GM23338 (cell line): ENCODE results near the gene CD9. TPM values are rescaled to one million over a fixed set of nuclear protein-coding genes. Genes with fewer than 3 reads are reported as not detected.

Experiments
- ATAC-seq: fragments of 200-7000 bp; cut with Tn5 transposase; 3 replicates; pipeline ENCODE4 v1.9.1; 2020
- DNase-seq: peaks from one replicate; pipeline ENCODE4 v3.0.0-alpha.2; 2015; ENCODE audit warnings: low spot score
- H2AFZ ChIP-seq: fragments of 200-600 bp; sonication (generic); 2 replicates; pipeline ENCODE4 v1.8.0; 2016; ENCODE audit warnings: antibody characterized with exemption, mild to moderate bottlenecking, moderate library complexity
- H3F3A ChIP-seq: fragments of 200-600 bp; sonication (generic); replicated peaks from 2 replicates; pipeline ENCODE4 v1.8.0; 2017; ENCODE audit warnings: antibody characterized with exemption, mixed run types, low read depth
- H3K27ac ChIP-seq: fragments of 200-600 bp; sonication (generic); 2 replicates; pipeline ENCODE4 v1.6.1; 2016; ENCODE audit warnings: low read depth
- H3K27me3 ChIP-seq: fragments of 200-600 bp; sonication (generic); 2 replicates; pipeline ENCODE4 v1.8.0; 2016; ENCODE audit warnings: mild to moderate bottlenecking, mixed run types, moderate library complexity; ENCODE audit not compliant: insufficient read depth
- H3K36me3 ChIP-seq: fragments of 200-600 bp; sonication (generic); 2 replicates; pipeline ENCODE4 v1.8.0; 2016; ENCODE audit warnings: mild to moderate bottlenecking; ENCODE audit not compliant: insufficient read depth
- H3K4me1 ChIP-seq: fragments of 200-600 bp; sonication (generic); 2 replicates; pipeline ENCODE4 v1.8.0; 2016; ENCODE audit warnings: mild to moderate bottlenecking, moderate library complexity; ENCODE audit not compliant: insufficient read depth
- H3K4me2 ChIP-seq: fragments of 200-600 bp; sonication (generic); 2 replicates; pipeline ENCODE4 v1.7.1; 2017; ENCODE audit warnings: mixed run types
- H3K4me3 ChIP-seq: fragments of 200-600 bp; sonication (generic); 2 replicates; pipeline ENCODE4 v1.6.1; 2016; ENCODE audit warnings: mixed run types
- H3K79me2 ChIP-seq: fragments of 200-600 bp; sonication (generic); replicated peaks from 2 replicates; pipeline ENCODE4 v1.8.0; 2017; ENCODE audit warnings: mild to moderate bottlenecking; ENCODE audit not compliant: insufficient read depth
- H3K9me2 ChIP-seq: fragments of 200-600 bp; sonication (generic); 2 replicates; pipeline ENCODE4 v1.8.0; 2017; ENCODE audit not compliant: insufficient read depth
- H4K20me1 ChIP-seq: fragments of 200-600 bp; sonication (generic); replicated peaks from 2 replicates; pipeline ENCODE4 v1.8.0; 2017; ENCODE audit warnings: mild to moderate bottlenecking; ENCODE audit not compliant: insufficient read depth
- H3K27ac Mint-ChIP-seq: 2 replicates; pipeline ENCODE4 v1.8.0; 2020; ENCODE audit warnings: inconsistent platforms, mild to moderate bottlenecking, moderate library complexity, mixed read lengths
- H3K27me3 Mint-ChIP-seq: 3 replicates; pipeline ENCODE4 v1.8.0; 2022; ENCODE audit warnings: low read depth, mild to moderate bottlenecking, moderate library complexity, mixed read lengths, inconsistent platforms; ENCODE audit not compliant: insufficient read depth, poor library complexity
- H3K36me3 Mint-ChIP-seq: 3 replicates; pipeline ENCODE4 v1.8.0; 2021; ENCODE audit warnings: low read depth, mild to moderate bottlenecking, inconsistent platforms, moderate library complexity, mixed read lengths
- H3K4me1 Mint-ChIP-seq: 3 replicates; pipeline ENCODE4 v1.8.0; 2020; ENCODE audit warnings: mild to moderate bottlenecking, inconsistent platforms, mixed read lengths
- H3K4me3 Mint-ChIP-seq: 3 replicates; pipeline ENCODE4 v1.8.0; 2021; ENCODE audit warnings: moderate library complexity, mild to moderate bottlenecking, inconsistent platforms, mixed read lengths
- H3K9me3 Mint-ChIP-seq: 3 replicates; pipeline ENCODE4 v1.8.0; 2020; ENCODE audit warnings: moderate library complexity, mild to moderate bottlenecking, inconsistent platforms, mixed read lengths
- EZH2 ChIP-seq: fragments of 200-600 bp; sonication (generic); IDR thresholded peaks from one replicate; pipeline ENCODE4 v1.8.0; 2017; ENCODE audit warnings: antibody characterized with exemption, mild to moderate bottlenecking, low read depth; ENCODE audit not compliant: unreplicated experiment
- EZH2phosphoT487 ChIP-seq: fragments of 200-600 bp; sonication (generic); IDR thresholded peaks from one replicate; pipeline ENCODE4 v1.8.1; 2018; ENCODE audit warnings: antibody characterized with exemption; ENCODE audit not compliant: unreplicated experiment
- JUNB ChIP-seq: IDR thresholded peaks from one replicate; pipeline ENCODE4 v1.6.1; 2016; ENCODE audit warnings: antibody characterized with exemption; ENCODE audit not compliant: unreplicated experiment
- NANOG ChIP-seq: IDR thresholded peaks from 2 replicates; pipeline ENCODE4 v1.6.1; 2016; ENCODE audit warnings: antibody characterized with exemption, borderline replicate concordance
- POLR2AphosphoS5 ChIP-seq: IDR thresholded peaks from 2 replicates; pipeline ENCODE4 v1.6.1; 2016; ENCODE audit warnings: antibody characterized with exemption, low read depth
- STAT1 ChIP-seq: IDR thresholded peaks from one replicate; pipeline ENCODE4 v1.6.1; 2016; ENCODE audit warnings: antibody characterized with exemption; ENCODE audit not compliant: unreplicated experiment
- polyA plus RNA-seq: library from polyadenylated mRNA; unstranded; fragments of >200 nt; fragmentation: Nextera tagmentation; extraction: Ambion mirVana; gene quantifications from 2 replicates; pipeline ENCODE4 v1.2.1, GENCODE V29; 2016
- total RNA-seq: library from RNA; depleted of rRNA; stranded (reverse); fragments of >200 nt; shearing (Covaris generic); gene quantifications from 2 replicates; pipeline ENCODE4 v1.2.3, GENCODE V29; 2014
- TF ChIP-seq, protein P1 (sequence below): fragments of 250-450 bp; sonication (Bioruptor Pico); IDR thresholded peaks from 2 replicates; pipeline ENCODE4 v1.5.0; 2020; ENCODE audit warnings: mild to moderate bottlenecking, moderate library complexity
- TF ChIP-seq, protein P2 (sequence below): IDR thresholded peaks from 2 replicates; pipeline ENCODE4 v1.6.1; 2016; ENCODE audit warnings: antibody characterized with exemption
- TF ChIP-seq, protein P3 (sequence below), 2 experiments: fragments of 200-600 bp in 1 of 2; sonication (generic) in 1 of 2; conservative IDR thresholded peaks; 2 replicates each; pipeline versions ENCODE4 v1.5.1 to v1.6.1; 2016 to 2017; ENCODE audit warnings: antibody characterized with exemption in 2 of 2, low read depth in 2 of 2, mild to moderate bottlenecking in 2 of 2, moderate library complexity in 1 of 2
- TF ChIP-seq, protein P4 (sequence below): IDR thresholded peaks from one replicate; pipeline ENCODE4 v1.6.1; 2018; ENCODE audit warnings: antibody characterized with exemption; ENCODE audit not compliant: unreplicated experiment

The CD9 gene
- total and polyA plus RNA-seq, 2 experiments from 2014 or later, result 222 to 251 TPM

DNA sequence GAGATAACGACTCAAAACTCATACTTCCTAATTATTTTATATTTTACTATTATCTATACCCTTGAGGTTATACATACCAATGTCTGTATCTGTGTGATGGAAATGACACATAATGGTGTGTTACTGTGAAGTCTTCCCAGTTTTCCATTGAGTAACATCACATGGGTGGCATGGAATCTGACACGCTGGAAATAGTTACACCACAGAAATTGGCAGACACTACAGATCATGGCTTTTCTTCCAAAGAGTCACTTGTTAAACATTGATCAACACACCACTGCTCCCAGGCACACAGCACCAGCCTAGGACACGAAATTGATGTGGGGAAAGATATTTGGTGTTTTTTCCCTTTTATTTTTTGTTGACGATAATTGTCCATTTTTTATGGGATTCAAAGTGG, 42.7 kb upstream of the CD9 start (continued):
- TF ChIP-seq, protein P1, sequence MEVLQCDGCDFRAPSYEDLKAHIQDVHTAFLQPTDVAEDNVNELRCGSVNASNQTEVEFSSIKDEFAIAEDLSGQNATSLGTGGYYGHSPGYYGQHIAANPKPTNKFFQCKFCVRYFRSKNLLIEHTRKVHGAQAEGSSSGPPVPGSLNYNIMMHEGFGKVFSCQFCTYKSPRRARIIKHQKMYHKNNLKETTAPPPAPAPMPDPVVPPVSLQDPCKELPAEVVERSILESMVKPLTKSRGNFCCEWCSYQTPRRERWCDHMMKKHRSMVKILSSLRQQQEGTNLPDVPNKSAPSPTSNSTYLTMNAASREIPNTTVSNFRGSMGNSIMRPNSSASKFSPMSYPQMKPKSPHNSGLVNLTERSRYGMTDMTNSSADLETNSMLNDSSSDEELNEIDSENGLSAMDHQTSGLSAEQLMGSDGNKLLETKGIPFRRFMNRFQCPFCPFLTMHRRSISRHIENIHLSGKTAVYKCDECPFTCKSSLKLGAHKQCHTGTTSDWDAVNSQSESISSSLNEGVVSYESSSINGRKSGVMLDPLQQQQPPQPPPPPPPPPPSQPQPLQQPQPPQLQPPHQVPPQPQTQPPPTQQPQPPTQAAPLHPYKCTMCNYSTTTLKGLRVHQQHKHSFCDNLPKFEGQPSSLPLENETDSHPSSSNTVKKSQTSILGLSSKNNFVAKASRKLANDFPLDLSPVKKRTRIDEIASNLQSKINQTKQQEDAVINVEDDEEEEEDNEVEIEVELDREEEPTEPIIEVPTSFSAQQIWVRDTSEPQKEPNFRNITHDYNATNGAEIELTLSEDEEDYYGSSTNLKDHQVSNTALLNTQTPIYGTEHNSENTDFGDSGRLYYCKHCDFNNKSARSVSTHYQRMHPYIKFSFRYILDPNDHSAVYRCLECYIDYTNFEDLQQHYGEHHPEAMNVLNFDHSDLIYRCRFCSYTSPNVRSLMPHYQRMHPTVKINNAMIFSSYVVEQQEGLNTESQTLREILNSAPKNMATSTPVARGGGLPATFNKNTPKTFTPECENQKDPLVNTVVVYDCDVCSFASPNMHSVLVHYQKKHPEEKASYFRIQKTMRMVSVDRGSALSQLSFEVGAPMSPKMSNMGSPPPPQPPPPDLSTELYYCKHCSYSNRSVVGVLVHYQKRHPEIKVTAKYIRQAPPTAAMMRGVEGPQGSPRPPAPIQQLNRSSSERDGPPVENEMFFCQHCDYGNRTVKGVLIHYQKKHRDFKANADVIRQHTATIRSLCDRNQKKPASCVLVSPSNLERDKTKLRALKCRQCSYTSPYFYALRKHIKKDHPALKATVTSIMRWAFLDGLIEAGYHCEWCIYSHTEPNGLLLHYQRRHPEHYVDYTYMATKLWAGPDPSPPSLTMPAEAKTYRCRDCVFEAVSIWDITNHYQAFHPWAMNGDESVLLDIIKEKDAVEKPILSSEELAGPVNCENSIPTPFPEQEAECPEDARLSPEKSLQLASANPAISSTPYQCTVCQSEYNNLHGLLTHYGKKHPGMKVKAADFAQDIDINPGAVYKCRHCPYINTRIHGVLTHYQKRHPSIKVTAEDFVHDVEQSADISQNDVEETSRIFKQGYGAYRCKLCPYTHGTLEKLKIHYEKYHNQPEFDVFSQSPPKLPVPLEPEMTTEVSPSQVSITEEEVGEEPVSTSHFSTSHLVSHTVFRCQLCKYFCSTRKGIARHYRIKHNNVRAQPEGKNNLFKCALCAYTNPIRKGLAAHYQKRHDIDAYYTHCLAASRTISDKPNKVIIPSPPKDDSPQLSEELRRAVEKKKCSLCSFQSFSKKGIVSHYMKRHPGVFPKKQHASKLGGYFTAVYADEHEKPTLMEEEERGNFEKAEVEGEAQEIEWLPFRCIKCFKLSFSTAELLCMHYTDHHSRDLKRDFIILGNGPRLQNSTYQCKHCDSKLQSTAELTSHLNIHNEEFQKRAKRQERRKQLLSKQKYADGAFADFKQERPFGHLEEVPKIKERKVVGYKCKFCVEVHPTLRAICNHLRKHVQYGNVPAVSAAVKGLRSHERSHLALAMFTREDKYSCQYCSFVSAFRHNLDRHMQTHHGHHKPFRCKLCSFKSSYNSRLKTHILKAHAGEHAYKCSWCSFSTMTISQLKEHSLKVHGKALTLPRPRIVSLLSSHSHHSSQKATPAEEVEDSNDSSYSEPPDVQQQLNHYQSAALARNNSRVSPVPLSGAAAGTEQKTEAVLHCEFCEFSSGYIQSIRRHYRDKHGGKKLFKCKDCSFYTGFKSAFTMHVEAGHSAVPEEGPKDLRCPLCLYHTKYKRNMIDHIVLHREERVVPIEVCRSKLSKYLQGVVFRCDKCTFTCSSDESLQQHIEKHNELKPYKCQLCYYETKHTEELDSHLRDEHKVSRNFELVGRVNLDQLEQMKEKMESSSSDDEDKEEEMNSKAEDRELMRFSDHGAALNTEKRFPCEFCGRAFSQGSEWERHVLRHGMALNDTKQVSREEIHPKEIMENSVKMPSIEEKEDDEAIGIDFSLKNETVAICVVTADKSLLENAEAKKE, result no peak
- TF ChIP-seq EZH2 (no peak), NANOG (no peak), EZH2phosphoT487 (no peak), STAT1 (no peak), POLR2AphosphoS5 (no peak)
- TF ChIP-seq, protein P2, sequence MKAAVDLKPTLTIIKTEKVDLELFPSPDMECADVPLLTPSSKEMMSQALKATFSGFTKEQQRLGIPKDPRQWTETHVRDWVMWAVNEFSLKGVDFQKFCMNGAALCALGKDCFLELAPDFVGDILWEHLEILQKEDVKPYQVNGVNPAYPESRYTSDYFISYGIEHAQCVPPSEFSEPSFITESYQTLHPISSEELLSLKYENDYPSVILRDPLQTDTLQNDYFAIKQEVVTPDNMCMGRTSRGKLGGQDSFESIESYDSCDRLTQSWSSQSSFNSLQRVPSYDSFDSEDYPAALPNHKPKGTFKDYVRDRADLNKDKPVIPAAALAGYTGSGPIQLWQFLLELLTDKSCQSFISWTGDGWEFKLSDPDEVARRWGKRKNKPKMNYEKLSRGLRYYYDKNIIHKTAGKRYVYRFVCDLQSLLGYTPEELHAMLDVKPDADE, result no peak

DNA sequence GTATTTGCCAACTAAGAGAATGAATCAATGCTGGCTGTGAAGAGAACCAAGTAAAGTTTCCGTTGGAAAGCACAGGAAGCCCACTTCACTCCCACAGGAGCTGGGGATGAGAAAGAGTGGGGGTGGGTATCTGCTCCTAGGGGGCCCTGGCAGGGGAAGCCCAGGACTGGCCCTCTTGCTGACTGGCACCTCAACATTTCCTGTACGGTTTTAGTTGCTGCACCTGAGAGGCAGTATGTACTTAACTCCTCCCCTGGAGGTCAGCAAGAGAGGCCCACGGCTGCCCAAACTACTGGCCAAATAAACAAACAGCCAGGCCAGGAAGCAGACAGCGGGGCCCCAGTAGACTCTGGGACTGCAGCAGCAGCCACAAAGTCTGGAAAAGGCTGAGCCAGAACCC, 41.9 kb upstream of the CD9 start:
- H2AFZ ChIP-seq, result peak overlapping the region; percentile 66; the same call in 1 of the 2 replicates
- H3K4me3 Mint-ChIP-seq, result no peak overlapping the region
- TF ChIP-seq, protein P2, result no peak
- TF ChIP-seq STAT1 (no peak), NANOG (no peak), POLR2AphosphoS5 (no peak), JUNB (no peak), EZH2phosphoT487 (no peak)
- TF ChIP-seq, protein P3, sequence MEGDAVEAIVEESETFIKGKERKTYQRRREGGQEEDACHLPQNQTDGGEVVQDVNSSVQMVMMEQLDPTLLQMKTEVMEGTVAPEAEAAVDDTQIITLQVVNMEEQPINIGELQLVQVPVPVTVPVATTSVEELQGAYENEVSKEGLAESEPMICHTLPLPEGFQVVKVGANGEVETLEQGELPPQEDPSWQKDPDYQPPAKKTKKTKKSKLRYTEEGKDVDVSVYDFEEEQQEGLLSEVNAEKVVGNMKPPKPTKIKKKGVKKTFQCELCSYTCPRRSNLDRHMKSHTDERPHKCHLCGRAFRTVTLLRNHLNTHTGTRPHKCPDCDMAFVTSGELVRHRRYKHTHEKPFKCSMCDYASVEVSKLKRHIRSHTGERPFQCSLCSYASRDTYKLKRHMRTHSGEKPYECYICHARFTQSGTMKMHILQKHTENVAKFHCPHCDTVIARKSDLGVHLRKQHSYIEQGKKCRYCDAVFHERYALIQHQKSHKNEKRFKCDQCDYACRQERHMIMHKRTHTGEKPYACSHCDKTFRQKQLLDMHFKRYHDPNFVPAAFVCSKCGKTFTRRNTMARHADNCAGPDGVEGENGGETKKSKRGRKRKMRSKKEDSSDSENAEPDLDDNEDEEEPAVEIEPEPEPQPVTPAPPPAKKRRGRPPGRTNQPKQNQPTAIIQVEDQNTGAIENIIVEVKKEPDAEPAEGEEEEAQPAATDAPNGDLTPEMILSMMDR (conservative IDR thresholded peaks at IDR 0.05; ENCODE audit: low read depth in 2 of 2), result no peak
- TF ChIP-seq, protein P4, sequence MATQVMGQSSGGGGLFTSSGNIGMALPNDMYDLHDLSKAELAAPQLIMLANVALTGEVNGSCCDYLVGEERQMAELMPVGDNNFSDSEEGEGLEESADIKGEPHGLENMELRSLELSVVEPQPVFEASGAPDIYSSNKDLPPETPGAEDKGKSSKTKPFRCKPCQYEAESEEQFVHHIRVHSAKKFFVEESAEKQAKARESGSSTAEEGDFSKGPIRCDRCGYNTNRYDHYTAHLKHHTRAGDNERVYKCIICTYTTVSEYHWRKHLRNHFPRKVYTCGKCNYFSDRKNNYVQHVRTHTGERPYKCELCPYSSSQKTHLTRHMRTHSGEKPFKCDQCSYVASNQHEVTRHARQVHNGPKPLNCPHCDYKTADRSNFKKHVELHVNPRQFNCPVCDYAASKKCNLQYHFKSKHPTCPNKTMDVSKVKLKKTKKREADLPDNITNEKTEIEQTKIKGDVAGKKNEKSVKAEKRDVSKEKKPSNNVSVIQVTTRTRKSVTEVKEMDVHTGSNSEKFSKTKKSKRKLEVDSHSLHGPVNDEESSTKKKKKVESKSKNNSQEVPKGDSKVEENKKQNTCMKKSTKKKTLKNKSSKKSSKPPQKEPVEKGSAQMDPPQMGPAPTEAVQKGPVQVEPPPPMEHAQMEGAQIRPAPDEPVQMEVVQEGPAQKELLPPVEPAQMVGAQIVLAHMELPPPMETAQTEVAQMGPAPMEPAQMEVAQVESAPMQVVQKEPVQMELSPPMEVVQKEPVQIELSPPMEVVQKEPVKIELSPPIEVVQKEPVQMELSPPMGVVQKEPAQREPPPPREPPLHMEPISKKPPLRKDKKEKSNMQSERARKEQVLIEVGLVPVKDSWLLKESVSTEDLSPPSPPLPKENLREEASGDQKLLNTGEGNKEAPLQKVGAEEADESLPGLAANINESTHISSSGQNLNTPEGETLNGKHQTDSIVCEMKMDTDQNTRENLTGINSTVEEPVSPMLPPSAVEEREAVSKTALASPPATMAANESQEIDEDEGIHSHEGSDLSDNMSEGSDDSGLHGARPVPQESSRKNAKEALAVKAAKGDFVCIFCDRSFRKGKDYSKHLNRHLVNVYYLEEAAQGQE, result no peak

More for the DNA sequence above, 41.9 kb upstream of the CD9 start:
- no peaks in the 10 kb centered on the region for H3K36me3 Mint-ChIP-seq
- no peak overlapping the region for H3K27ac Mint-ChIP-seq
- ATAC-seq (no peak), DNase-seq (no peak)
- Histone ChIP-seq H3K4me1 (no peaks in the 10 kb centered on the region), H3K27me3 (no peaks in the 10 kb centered on the region), H3K4me2 (no peak overlapping the region), H4K20me1 (no peaks in the 10 kb centered on the region), H3K79me2 (no peaks in the 10 kb centered on the region), H3K36me3 (no peaks in the 10 kb centered on the region), H3K9me2 (no peaks in the 10 kb centered on the region), H3F3A (no peaks in the 10 kb centered on the region), H3K4me3 (no peak overlapping the region), H3K27ac (no peak overlapping the region)
- H3K9me3 Mint-ChIP-seq, result no peaks in the 10 kb centered on the region
- H3K4me1 Mint-ChIP-seq, result peaks cover 4% of the 10 kb centered on the region; the same call in 2 of the 3 replicates
- H3K27me3 Mint-ChIP-seq, result peaks cover 7% of the 10 kb centered on the region
